Epithelial cell of esophagus (primary cell): ENCODE measurements around the gene PPP5C.
"Not testable (repeated sequence)": the region's sequence is repeated elsewhere in the genome, so short reads cannot be mapped to it uniquely, and the experiment has no call there.

ENCODE experiments used
- DNase-seq: peaks from one replicate; pipeline ENCODE4 v3.0.0; 2010; ENCODE audit warnings: low read depth
- H3K4me3 ChIP-seq: 2 replicates; pipeline ENCODE4 v1.5.1; 2011; ENCODE audit warnings: mild to moderate bottlenecking, low read length, control low read depth
- CTCF ChIP-seq: IDR thresholded peaks from 2 replicates; pipeline ENCODE4 v1.5.1; 2011; ENCODE audit warnings: low read depth, mild to moderate bottlenecking, low read length, control low read depth, inconsistent platforms; ENCODE audit not compliant: insufficient read depth; ENCODE audit errors: missing control alignments

Gene PPP5C

GRCh38 chr19:46319613-46320012 lies 27.3 kb upstream of the PPP5C start:
- no peak overlapping the region for H3K4me3 ChIP-seq
- DNase-seq = no peak
- TF ChIP-seq CTCF = no peak

GRCh38 chr19:46320559-46320958 lies 26.3 kb upstream of the PPP5C start:
- DNase-seq = no peak
- no peak overlapping the region for H3K4me3 ChIP-seq
- no peak for TF ChIP-seq CTCF

GRCh38 chr19:46321653-46322052 lies 25.2 kb upstream of the PPP5C start:
- no peak for DNase-seq
- no peak overlapping the region for H3K4me3 ChIP-seq
- no peak for TF ChIP-seq CTCF

- DNase-seq, H3K4me3 ChIP-seq: not testable (repeated sequence)
These were observed 23.7 kb upstream of the PPP5C start for GRCh38 chr19:46323227-46323626.

- H3K4me3 ChIP-seq = no peak overlapping the region
- TF ChIP-seq CTCF = no peak
- DNase-seq = no peak
These were observed 22.6 kb upstream of the PPP5C start for GRCh38 chr19:46324277-46324676.

GRCh38 chr19:46326608-46327007 lies 20.3 kb upstream of the PPP5C start:
- DNase-seq = no peak
- no peak overlapping the region for H3K4me3 ChIP-seq
- no peak for TF ChIP-seq CTCF

- H3K4me3 ChIP-seq = no peak overlapping the region
- DNase-seq = no peak
- TF ChIP-seq CTCF = no peak
These were observed 18.8 kb upstream of the PPP5C start for GRCh38 chr19:46328079-46328478.
